ENCODE data around the gene RNMT. TPM values are rescaled to one million over a fixed set of nuclear protein-coding genes. Genes with fewer than 3 reads are reported as not detected.

RNMT gene
- total RNA-seq, 4 donors from 2014 or later: 10.9 to 15.2 (median 13.0) TPM

GRCh38 chr18:13804305-13804704 lies 77.8 kb downstream of the RNMT start:
- 67 to 72% methylated on average over 4 of the region's 4 CpGs for WGBS, 2 donors (ENCODE audit: low coverage in 1 of 2)

GRCh38 chr18:13808294-13809042 lies 82.0 kb downstream of the RNMT start:
- H3K27me3 ChIP-seq: peaks cover 4% of the 10 kb centered on the region
- intact Hi-C loops (cut with DNase I; ENCODE audit: low total_unique reads) (no loop called here), in situ Hi-C loops (cut with MboI; ENCODE audit: low pct_ligation_motif_present in 1 of 4, low pct_unique_long_range_greater_than_20kb in 1 of 4, low sequenced_read_pairs in 3 of 4) (no loop called here)
- DNase-seq: no peak
- WGBS, 2 donors (ENCODE audit: low coverage in 1 of 2): 51 to 54% methylated on average over 6 to 8 of the region's 8 CpGs
- peak overlapping the region; percentile 34 to 61 (median 53) for H3K27ac ChIP-seq
- H3K9me3 ChIP-seq: no peaks in the 10 kb centered on the region
- no peak for TF ChIP-seq POLR2A (IDR thresholded peaks at IDR 0.05)
- no peak for TF ChIP-seq CTCF (IDR thresholded peaks at IDR 0.05)
- TF ChIP-seq EP300 (IDR thresholded peaks at IDR 0.05; ENCODE audit: low read depth): no peak
- TF ChIP-seq POLR2AphosphoS5 (IDR thresholded peaks at IDR 0.05): no peak
- H3K4me1 ChIP-seq: peaks cover 0 to 24% (median 8%) of the 10 kb centered on the region in 4 donors
- H3K4me3 ChIP-seq: no peak overlapping the region
- H3K36me3 ChIP-seq: no peaks in the 10 kb centered on the region

More at GRCh38 chr18:13804305-13804704, 77.8 kb downstream of the RNMT start:
- intact Hi-C loops (cut with DNase I; ENCODE audit: low total_unique reads) (no loop called here), in situ Hi-C loops (cut with MboI; ENCODE audit: low pct_ligation_motif_present in 1 of 4, low pct_unique_long_range_greater_than_20kb in 1 of 4, low sequenced_read_pairs in 3 of 4) (no loop called here)
- no peak for TF ChIP-seq POLR2A (IDR thresholded peaks at IDR 0.05)
- TF ChIP-seq EP300 (IDR thresholded peaks at IDR 0.05; ENCODE audit: low read depth): no peak
- TF ChIP-seq CTCF (IDR thresholded peaks at IDR 0.05): no peak
- TF ChIP-seq POLR2AphosphoS5 (IDR thresholded peaks at IDR 0.05): no peak
- no peaks in the 10 kb centered on the region for H3K9me3 ChIP-seq
- no peak overlapping the region for H3K4me3 ChIP-seq
- peaks cover 14% of the 10 kb centered on the region for H3K27me3 ChIP-seq
- no peaks in the 10 kb centered on the region for H3K36me3 ChIP-seq
- DNase-seq: no peak
- peaks cover 0 to 23% (median 8%) of the 10 kb centered on the region in 4 donors for H3K4me1 ChIP-seq
- no peak overlapping the region for H3K27ac ChIP-seq

GRCh38 chr18:13809043-13809430 lies 82.6 kb downstream of the RNMT start:
- Histone ChIP-seq H3K4me3 (no peak overlapping the region), H3K27ac (peak overlapping the region; percentile 39 to 61 (median 53)), H3K9me3 (no peaks in the 10 kb centered on the region), H3K27me3 (peaks cover 4% of the 10 kb centered on the region), H3K4me1 (peaks cover 0 to 25% (median 8%) of the 10 kb centered on the region in 4 donors), H3K36me3 (no peaks in the 10 kb centered on the region)
- intact Hi-C loops (cut with DNase I; ENCODE audit: low total_unique reads) (no loop called here), in situ Hi-C loops (cut with MboI; ENCODE audit: low pct_ligation_motif_present in 1 of 4, low pct_unique_long_range_greater_than_20kb in 1 of 4, low sequenced_read_pairs in 3 of 4) (no loop called here)
- 38 to 44% methylated on average over 1 to 2 of the region's 2 CpGs for WGBS, 2 donors (ENCODE audit: low coverage in 1 of 2)
- DNase-seq: peak; percentile 80
- TF ChIP-seq POLR2A (IDR thresholded peaks at IDR 0.05) (no peak), CTCF (IDR thresholded peaks at IDR 0.05) (no peak), POLR2AphosphoS5 (IDR thresholded peaks at IDR 0.05) (peak in 2 of 3 donors; percentile 59 to 64), EP300 (IDR thresholded peaks at IDR 0.05; ENCODE audit: low read depth) (no peak)

DNA sequence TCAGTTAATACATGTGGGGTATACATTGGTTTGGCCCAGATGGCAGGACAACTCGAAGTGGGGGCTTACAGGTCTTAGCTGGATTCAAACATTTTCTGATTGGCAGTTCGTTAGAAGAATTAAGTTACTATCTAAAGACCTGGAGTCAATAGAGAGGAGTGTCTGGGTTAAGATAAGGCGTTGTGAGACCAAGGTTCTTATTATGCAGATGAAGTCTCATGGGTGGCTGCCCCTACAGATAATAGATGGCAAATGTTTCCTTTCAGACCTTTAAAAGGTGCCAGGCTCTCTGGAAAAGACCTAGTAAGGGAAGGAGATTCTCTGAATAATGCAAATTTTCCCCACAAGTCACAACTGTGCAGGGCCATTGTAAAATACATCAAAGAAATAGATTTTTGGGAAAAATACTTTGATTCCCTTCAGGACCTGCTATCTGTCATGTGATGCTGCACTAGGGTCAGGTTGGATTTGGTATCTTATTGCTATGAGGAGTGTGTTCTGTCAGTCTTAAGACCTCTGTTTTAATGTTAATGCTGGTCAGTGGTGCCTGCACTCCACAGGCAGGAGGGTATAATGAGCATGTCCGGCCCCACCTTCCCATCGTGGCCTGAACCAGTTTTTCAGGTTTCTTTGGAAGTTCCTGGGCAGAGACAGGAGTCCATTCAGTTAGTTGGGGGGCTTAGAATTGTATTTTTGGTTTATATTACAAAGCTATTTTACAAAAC lies 83.2 kb downstream of the RNMT start:
- in situ Hi-C loops (cut with MboI; ENCODE audit: low pct_ligation_motif_present in 1 of 4, low pct_unique_long_range_greater_than_20kb in 1 of 4, low sequenced_read_pairs in 3 of 4) (no loop called here), intact Hi-C loops (cut with DNase I; ENCODE audit: low total_unique reads) (no loop called here)
- Histone ChIP-seq H3K27me3 (peaks cover 2% of the 10 kb centered on the region), H3K4me3 (no peak overlapping the region), H3K36me3 (no peaks in the 10 kb centered on the region), H3K4me1 (peaks cover 0 to 25% (median 8%) of the 10 kb centered on the region in 4 donors), H3K9me3 (no peaks in the 10 kb centered on the region), H3K27ac (peak overlapping the region; percentile 33 to 61 (median 44))
- peak; percentile 56 for DNase-seq
- TF ChIP-seq EP300 (IDR thresholded peaks at IDR 0.05; ENCODE audit: low read depth) (no peak), POLR2AphosphoS5 (IDR thresholded peaks at IDR 0.05) (no peak), POLR2A (IDR thresholded peaks at IDR 0.05) (no peak), CTCF (IDR thresholded peaks at IDR 0.05) (no peak)
- WGBS, 2 donors (ENCODE audit: low coverage in 1 of 2): 11 to 22% methylated on average over 4 to 5 of the region's 5 CpGs

All from transverse colon (tissue), 4 donors.